Aorta (tissue), 5 donors: ENCODE results near the gene TCF4. TPM values are rescaled to one million over a fixed set of nuclear protein-coding genes. Genes with fewer than 3 reads are reported as not detected.

ENCODE experiments used
- ATAC-seq: fragments of 200-7000 bp; cut with Tn5 transposase; one replicate; pipeline ENCODE4 v1.9.1; 2022; ENCODE audit warnings: moderate library complexity; ENCODE audit not compliant: low FRiP score
- DNase-seq, 2 donors: peaks; one replicate each; pipeline ENCODE4 v3.0.0-alpha.2; 2020
- H3K27ac ChIP-seq, 2 donors: one replicate each; pipeline ENCODE4 v1.5.1; 2013; ENCODE audit warnings: low read length in 2 of 2, mild to moderate bottlenecking in 2 of 2, moderate library complexity in 2 of 2, control low read depth in 1 of 2, inconsistent platforms in 1 of 2, low read depth in 1 of 2
- H3K27me3 ChIP-seq, 2 donors: one replicate each; pipeline ENCODE4 v1.6.1; 2013; ENCODE audit warnings: control low read depth in 1 of 2, low read length in 1 of 2, mild to moderate bottlenecking in 1 of 2, moderate library complexity in 1 of 2; ENCODE audit not compliant: insufficient read depth in 2 of 2, control insufficient read depth in 1 of 2
- H3K36me3 ChIP-seq, 2 donors: one replicate each; pipeline ENCODE4 v1.6.1; 2013; ENCODE audit warnings: control low read depth in 1 of 2, low read length in 1 of 2, mild to moderate bottlenecking in 1 of 2; ENCODE audit not compliant: insufficient read depth in 2 of 2, control insufficient read depth in 1 of 2
- H3K4me1 ChIP-seq, 2 donors: one replicate each; pipeline ENCODE4 v1.6.1; 2013; ENCODE audit warnings: low read length in 2 of 2, control low read depth in 1 of 2, mild to moderate bottlenecking in 1 of 2, moderate library complexity in 1 of 2; ENCODE audit not compliant: insufficient read depth in 2 of 2, control insufficient read depth in 1 of 2
- H3K4me3 ChIP-seq, 2 donors: one replicate each; pipeline ENCODE4 v1.5.1; 2013; ENCODE audit warnings: low read length in 2 of 2, control low read depth in 1 of 2, mild to moderate bottlenecking in 1 of 2
- H3K9me3 ChIP-seq: one replicate; pipeline ENCODE4 v1.6.1; 2013; ENCODE audit warnings: mild to moderate bottlenecking, low read length; ENCODE audit not compliant: control insufficient read depth
- whole genome bisulfite sequencing, 2 donors: extraction: QIAGEN DNeasy Blood & Tissue Kit; methylation state at CpG; one replicate each; pipeline ENCODE4 v1.1.7; 2013; 5-methylcytosine and 5-hydroxymethylcytosine counted together
- intact Hi-C, 2 donors: fragments of 100-400 bp; cut with DNase I; formaldehyde crosslinking; loops; one replicate each; pipeline versions ENCODE4 v1.14.2 to v1.15.0; 2022
- polyA plus RNA-seq, 2 donors: library from polyadenylated mRNA; stranded (reverse); fragments of 200-250 nt; gene quantifications; one replicate each; pipeline ENCODE4 v1.2.3, GENCODE V29; 2013
- total RNA-seq, 2 donors: library from RNA; stranded (reverse); fragmentation: NEBNext Ultra II Directional; extraction: Animal tissue kit (Norgen Biotek cat#: 25700); gene quantifications; one replicate each; pipeline ENCODE4 v1.2.1, GENCODE V29; 2021
- donor health status: healthy with polysubstance abuse.
- donor health status: Bipolar disorder and iron deficiency.
- donor health status: DM: no; HTN: no; CAD: no.
- donor health status: DM: no; HTN: no; CAD: no.
- donor health status: DM: yes; HTN: yes; CAD: no.

TCF4 gene
- total and polyA plus RNA-seq, 4 donors = 11.8 to 297 (median 75.0) TPM

DNA sequence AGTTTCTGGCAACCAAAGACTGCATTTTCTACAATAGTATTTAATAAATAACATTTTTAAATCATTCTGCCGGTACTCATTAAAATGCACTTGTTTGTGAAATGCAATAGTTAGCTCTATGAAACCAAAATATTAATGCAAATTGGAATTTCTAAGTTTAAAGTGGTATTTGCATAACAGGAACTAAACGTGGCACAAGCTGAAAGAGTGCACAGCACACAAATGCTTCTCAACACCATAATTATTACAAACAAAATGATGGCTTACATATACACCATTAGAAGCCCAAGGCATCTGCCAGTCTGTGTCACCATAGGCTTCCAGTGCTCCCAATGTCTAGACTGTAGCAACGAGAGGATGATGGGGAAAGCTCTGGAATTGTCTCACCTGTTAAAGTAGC, 280.5 kb downstream of the TCF4 start:
- intact Hi-C loops = no loop called here
- ATAC-seq (no peak), DNase-seq (no peak)
- Histone ChIP-seq H3K27ac (no peak overlapping the region), H3K36me3 (peaks cover 0 to 2% of the 10 kb centered on the region in 2 donors), H3K9me3 (no peaks in the 10 kb centered on the region), H3K27me3 (no peaks in the 10 kb centered on the region), H3K4me1 (peaks cover 0 to 3% of the 10 kb centered on the region in 2 donors), H3K4me3 (no peak overlapping the region)
- WGBS, 2 donors = 80 to 81% methylated on average over 3 of the region's 3 CpGs

DNA sequence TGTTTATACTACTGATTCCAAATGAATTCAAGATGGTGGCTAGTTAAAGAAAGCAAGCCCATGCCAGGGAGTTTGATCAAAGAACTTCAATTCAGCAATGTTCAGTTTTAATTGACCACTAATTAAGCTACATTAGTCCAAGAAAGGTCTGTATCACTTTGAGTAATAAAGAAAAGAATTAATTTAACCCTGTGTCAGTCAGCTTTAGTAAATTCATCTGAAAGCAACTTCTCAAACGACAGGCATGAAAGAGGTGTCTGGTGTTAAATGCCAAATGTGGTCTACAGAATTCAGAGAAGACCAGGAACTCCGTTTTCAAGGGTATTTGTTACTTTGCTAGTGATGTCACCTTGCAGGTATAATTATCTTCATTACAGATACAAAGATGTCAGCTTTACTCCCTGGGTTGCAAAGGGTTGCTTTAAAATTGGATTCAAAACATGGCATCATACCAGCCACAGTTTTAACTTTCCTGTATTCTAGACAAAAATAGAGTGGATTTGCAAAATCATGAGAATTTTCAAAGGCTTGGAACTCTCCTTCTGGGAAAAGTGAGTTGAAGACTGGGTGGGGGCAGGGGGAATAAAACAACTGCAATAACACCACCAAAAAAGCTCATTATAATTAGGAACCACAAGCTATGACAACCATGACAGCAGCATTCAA, 281.5 kb downstream of the TCF4 start:
- Histone ChIP-seq H3K9me3 (no peaks in the 10 kb centered on the region), H3K4me1 (peaks cover 0 to 3% of the 10 kb centered on the region in 2 donors), H3K27ac (no peak overlapping the region), H3K4me3 (no peak overlapping the region), H3K27me3 (no peaks in the 10 kb centered on the region), H3K36me3 (peaks cover 0 to 2% of the 10 kb centered on the region in 2 donors)
- WGBS, 2 donors = 18 to 23% methylated on average over 2 of the region's 2 CpGs
- DNase-seq (no peak), ATAC-seq (no peak)
- intact Hi-C loops = no loop called here

DNA sequence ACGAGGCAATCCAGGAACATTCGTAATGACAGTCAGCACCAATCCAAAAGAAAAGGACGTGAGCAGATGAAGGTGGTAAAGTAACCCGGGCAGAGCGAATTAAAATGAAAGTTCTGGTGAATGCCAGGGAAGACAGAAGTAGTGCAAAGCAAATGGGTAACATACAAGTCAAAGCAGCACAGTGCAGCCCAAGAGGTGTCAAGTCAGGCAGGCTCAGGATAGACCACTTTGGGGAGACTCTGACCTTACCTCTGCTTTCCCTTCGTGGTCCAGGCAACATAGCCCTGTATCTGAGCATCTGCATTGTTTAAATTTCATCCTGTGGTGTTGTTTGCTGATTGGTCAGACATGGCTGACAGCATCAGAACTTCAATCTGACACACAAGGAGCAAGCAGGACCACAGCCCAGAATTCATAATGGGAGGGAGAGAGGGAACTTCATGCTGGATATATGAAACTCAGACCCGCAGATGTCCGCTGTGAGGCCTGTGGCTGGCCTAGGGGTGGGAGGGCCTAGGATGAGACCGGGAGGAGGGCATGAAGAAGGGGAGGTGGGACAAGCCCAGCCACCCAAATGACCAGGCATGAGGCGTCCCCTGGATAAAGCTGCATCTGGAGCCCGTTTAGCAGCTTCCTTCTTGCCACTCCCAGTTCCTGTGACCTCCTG, 285.7 kb downstream of the TCF4 start:
- no peak for DNase-seq

DNA sequence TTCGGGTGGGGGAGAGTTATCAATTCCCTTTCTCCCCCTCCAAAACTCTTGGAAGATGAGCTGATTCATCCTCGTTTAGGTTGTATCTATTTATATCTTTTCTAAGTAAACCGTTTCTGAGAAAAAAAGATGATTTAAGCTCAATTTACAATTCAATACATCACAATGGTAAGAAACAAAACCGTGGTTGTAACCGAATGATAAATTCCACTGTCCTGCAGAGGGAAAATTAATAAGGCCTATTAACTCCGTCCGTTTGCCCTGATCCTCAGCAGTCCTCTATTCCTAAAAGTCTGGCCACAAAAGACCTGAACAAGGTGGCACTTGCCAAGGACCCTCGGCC, 286.2 kb downstream of the TCF4 start:
- Histone ChIP-seq H3K4me1 (no peaks in the 10 kb centered on the region), H3K27ac (no peak overlapping the region), H3K4me3 (no peak overlapping the region), H3K36me3 (no peaks in the 10 kb centered on the region), H3K27me3 (no peaks in the 10 kb centered on the region), H3K9me3 (no peaks in the 10 kb centered on the region)
- WGBS, 2 donors = 64 to 67% methylated on average over 8 of the region's 8 CpGs
- DNase-seq (no peak), ATAC-seq (no peak)
- intact Hi-C loops = no loop called here

More for the DNA sequence above, 285.7 kb downstream of the TCF4 start:
- intact Hi-C loops = no loop called here
- no peaks in the 10 kb centered on the region for H3K27me3 ChIP-seq
- H3K4me1 ChIP-seq = no peaks in the 10 kb centered on the region
- WGBS, 2 donors = 52 to 56% methylated on average over 11 of the region's 11 CpGs
- no peak overlapping the region for H3K4me3 ChIP-seq
- no peaks in the 10 kb centered on the region for H3K9me3 ChIP-seq
- H3K27ac ChIP-seq = no peak overlapping the region
- ATAC-seq = peak; percentile 49
- no peaks in the 10 kb centered on the region for H3K36me3 ChIP-seq

DNA sequence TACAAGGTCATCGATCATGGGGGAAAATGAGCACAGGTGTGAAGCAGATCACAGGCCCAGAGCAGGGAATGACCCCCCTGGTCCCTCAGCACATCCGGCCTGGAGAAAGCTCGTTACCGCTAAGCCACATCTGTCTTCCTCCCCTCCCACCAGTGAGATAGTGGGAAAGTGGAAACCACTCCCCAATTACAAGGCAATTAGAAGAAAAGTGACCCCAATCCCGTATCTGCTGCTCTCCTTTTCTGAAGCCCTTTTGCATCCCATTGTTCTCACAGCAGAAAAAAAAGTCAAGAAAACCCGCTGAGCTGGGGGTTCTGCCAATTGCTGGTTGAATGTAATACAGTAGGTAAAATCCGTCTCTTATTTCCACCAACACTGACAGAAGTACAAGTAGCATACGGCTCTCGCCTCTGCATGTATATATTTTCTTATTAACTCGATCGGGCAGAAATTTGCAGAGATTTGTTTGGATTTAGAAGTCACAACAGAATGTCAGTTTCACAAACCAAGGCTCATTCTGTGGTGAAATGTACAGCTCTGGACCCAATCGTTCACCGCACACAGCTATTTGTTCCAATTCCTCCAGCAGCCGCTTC, 287.0 kb downstream of the TCF4 start:
- intact Hi-C loops = no loop called here
- Histone ChIP-seq H3K9me3 (no peaks in the 10 kb centered on the region), H3K27ac (no peak overlapping the region), H3K4me1 (peaks cover 0 to 5% of the 10 kb centered on the region in 2 donors), H3K36me3 (no peaks in the 10 kb centered on the region), H3K27me3 (no peaks in the 10 kb centered on the region), H3K4me3 (no peak overlapping the region)
- WGBS, 2 donors = 75 to 80% methylated on average over 14 of the region's 14 CpGs
- ATAC-seq (no peak), DNase-seq (no peak)

DNA sequence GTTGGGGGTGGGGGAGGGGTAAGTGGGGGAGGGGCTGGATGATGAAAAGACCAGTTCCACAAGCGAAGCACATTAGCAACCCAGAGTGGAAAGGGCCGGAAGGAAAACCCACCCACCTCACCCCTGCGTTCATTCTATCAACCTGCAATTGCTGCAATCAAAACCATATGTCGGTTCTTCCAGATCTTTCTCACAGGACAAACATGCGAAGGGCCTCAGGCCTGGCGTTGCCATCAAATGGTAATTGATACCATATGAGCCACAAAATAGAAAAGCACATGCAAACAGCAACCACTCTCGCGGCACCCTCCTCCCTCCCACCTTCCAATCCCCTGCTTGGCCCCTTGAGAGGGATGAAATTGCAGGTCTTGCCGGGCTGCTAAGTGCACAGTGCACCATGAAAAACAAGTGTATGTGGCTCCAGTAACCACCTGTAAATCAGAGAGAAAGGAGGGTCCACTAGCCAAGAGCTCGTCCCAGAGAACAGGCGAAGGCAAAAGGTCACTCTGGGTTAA, 287.5 kb downstream of the TCF4 start:
- ATAC-seq (no peak), DNase-seq (no peak)
- no peaks in the 10 kb centered on the region for H3K27me3 ChIP-seq
- H3K4me3 ChIP-seq = no peak overlapping the region
- H3K27ac ChIP-seq = no peak overlapping the region
- H3K9me3 ChIP-seq = no peaks in the 10 kb centered on the region
- H3K4me1 ChIP-seq = peaks cover 0 to 7% of the 10 kb centered on the region in 2 donors
- 80 to 89% methylated on average over 11 of the region's 11 CpGs for WGBS, 2 donors
- H3K36me3 ChIP-seq = no peaks in the 10 kb centered on the region
- intact Hi-C loops = no loop called here

DNA sequence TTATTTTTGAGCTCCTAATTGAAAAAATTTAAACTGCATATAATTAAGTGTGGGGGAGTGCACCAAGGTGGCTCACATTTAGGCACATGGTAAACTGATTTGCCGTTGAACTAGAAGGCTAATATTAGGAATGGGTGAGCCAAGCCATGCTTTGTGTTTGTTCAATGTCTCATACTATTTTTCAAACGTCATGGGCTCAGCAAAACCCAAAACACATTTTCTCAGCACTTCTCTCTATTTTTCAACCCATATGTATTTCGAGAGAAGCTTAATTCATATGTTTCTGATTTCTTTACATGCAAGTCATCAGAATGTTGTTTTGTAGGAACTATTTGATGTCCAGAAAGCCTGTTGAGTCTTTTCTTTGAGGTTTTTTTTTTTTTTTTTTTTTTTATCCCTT, 291.2 kb downstream of the TCF4 start:
- Histone ChIP-seq H3K4me3 (no peak overlapping the region), H3K4me1 (peaks cover 0 to 7% of the 10 kb centered on the region in 2 donors), H3K27ac (no peak overlapping the region), H3K27me3 (no peaks in the 10 kb centered on the region), H3K36me3 (no peaks in the 10 kb centered on the region), H3K9me3 (no peaks in the 10 kb centered on the region)
- no peak for ATAC-seq
- intact Hi-C loops = no loop called here
- DNase-seq = no peak
- 13 to 17% methylated on average over 3 of the region's 3 CpGs for WGBS, 2 donors

DNA sequence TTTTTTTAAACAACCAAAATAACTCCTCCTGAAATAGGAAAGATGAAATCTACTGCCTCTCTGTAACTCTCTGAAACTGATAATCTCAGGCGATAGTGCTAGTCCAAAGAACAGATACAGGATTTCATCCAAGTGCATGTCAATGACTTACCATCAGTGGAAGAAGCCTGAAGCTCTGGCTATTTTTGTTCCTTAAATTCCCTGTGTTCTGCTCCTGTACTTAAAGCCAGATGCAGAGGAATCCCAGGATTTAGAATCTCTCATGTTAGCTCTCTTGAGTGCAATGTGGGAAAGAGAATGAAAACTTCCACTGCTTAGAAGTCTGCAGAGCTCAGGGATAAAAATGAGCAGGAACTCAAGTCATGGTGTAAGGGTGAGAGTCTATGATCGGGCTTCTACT, 291.9 kb downstream of the TCF4 start:
- peaks cover 0 to 7% of the 10 kb centered on the region in 2 donors for H3K4me1 ChIP-seq
- WGBS, 2 donors = 26 to 40% methylated on average over 2 of the region's 2 CpGs
- no peak for ATAC-seq

DNA sequence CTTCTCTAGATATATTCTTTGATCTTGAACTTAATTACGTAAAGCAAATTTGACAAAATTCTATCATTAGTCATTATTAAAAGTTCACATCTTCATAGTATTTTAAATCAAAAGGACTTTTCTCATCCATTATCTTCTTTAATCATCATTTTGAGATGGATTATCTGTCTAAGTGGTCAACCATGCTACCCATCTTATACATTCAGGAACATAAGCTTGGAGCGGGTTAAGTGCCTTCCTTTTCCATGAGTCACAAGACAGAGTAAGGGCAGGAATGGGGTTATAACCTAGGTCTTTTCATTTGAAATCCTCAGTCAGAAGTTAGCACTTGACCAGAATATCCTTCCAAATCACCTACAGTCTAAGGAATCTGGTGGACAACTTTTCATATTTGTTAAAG, 297.1 kb downstream of the TCF4 start:
- peaks cover 2 to 3% of the 10 kb centered on the region in 2 donors for H3K4me1 ChIP-seq
- intact Hi-C loops = no loop called here
- WGBS, 2 donors = 79 to 81% methylated on average over 2 of the region's 2 CpGs

More for the DNA sequence above, 291.9 kb downstream of the TCF4 start:
- Histone ChIP-seq H3K4me3 (no peak overlapping the region), H3K27ac (no peak overlapping the region), H3K9me3 (no peaks in the 10 kb centered on the region), H3K27me3 (no peaks in the 10 kb centered on the region), H3K36me3 (no peaks in the 10 kb centered on the region)
- DNase-seq = no peak
- intact Hi-C loops = no loop called here

More for the DNA sequence above, 297.1 kb downstream of the TCF4 start:
- Histone ChIP-seq H3K4me3 (no peak overlapping the region), H3K27ac (no peak overlapping the region), H3K27me3 (no peaks in the 10 kb centered on the region), H3K36me3 (no peaks in the 10 kb centered on the region), H3K9me3 (no peaks in the 10 kb centered on the region)
- ATAC-seq = no peak
- no peak for DNase-seq
